Nephron (organoid): ENCODE results near the gene CT45A9.
"Not testable (repeated sequence)": the region's sequence is repeated elsewhere in the genome, so short reads cannot be mapped to it uniquely, and the experiment has no call there.

ENCODE experiments used
- H3K27ac Mint-ChIP-seq, 3 experiments: 2 replicates each; pipeline ENCODE4 v1.8.0; 2020; ENCODE audit warnings: mixed read lengths in 3 of 3, mild to moderate bottlenecking in 2 of 3, moderate library complexity in 1 of 3
- H3K27me3 Mint-ChIP-seq: 2 replicates; pipeline ENCODE4 v1.8.0; 2021; ENCODE audit warnings: low read depth, mild to moderate bottlenecking, moderate library complexity, mixed read lengths
- H3K36me3 Mint-ChIP-seq: 2 replicates; pipeline ENCODE4 v1.8.0; 2020; ENCODE audit warnings: low read depth, mixed read lengths
- H3K4me1 Mint-ChIP-seq: 2 replicates; pipeline ENCODE4 v1.8.0; 2020; ENCODE audit warnings: mixed read lengths
- H3K4me3 Mint-ChIP-seq, 3 experiments: 2 replicates each; pipeline ENCODE4 v1.8.0; 2020; ENCODE audit warnings: mild to moderate bottlenecking in 3 of 3, mixed read lengths in 3 of 3, moderate library complexity in 2 of 3
- H3K9me3 Mint-ChIP-seq: 2 replicates; pipeline ENCODE4 v1.8.0; 2020; ENCODE audit warnings: mixed read lengths
- CTCF ChIP-seq, 3 experiments: fragments of 200-600 bp; sonication (generic); IDR thresholded peaks; one replicate each; pipeline ENCODE4 v1.5.0; 2021; ENCODE audit warnings: antibody characterized with exemption in 3 of 3; ENCODE audit not compliant: unreplicated experiment in 3 of 3

Gene CT45A9, protein sequence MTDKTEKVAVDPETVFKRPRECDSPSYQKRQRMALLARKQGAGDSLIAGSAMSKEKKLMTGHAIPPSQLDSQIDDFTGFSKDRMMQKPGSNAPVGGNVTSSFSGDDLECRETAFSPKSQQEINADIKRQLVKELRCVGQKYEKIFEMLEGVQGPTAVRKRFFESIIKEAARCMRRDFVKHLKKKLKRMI

GRCh38 chrX:135871712-135872111 lies at the start of gene CT45A9:
TSS of gene CT45A9 (minus strand) at chrX:135871812. CDS start at chrX:135868061, 3,751 bp downstream.
- not testable (repeated sequence) for H3K36me3 Mint-ChIP-seq, H3K4me1 Mint-ChIP-seq, H3K27me3 Mint-ChIP-seq, H3K4me3 Mint-ChIP-seq, H3K9me3 Mint-ChIP-seq, H3K27ac Mint-ChIP-seq

GRCh38 chrX:135920516-135920915 lies 48.9 kb upstream of the CT45A9 start:
- not testable (repeated sequence) for H3K4me1 Mint-ChIP-seq, H3K36me3 Mint-ChIP-seq, H3K4me3 Mint-ChIP-seq, H3K27me3 Mint-ChIP-seq
- H3K9me3 Mint-ChIP-seq: peaks cover 16% of the 10 kb centered on the region
- peak overlapping the region in 1 of 3 experiments; percentile 13 for H3K27ac Mint-ChIP-seq

DNA sequence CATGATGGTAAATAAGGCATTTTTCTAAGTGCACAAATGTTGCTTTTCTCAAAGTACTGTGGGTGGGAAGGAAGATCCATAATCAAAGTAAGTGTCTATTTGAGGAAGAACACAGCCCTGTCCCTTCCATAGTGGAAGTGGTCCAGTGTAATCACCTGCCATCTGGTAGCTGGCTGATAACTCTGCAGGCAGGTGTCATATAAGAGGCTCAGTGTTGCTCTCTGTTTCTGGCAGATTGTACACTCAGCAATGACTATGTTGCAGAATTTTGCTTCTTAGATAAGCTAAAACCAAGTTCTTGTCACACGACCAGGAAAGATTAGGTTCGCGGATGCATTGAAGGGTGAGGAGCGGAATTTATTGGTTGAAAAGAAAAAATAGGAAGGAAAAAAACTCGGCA lies 42.8 kb upstream of the CT45A9 start:
- TF ChIP-seq CTCF (IDR thresholded peaks at IDR 0.05; ENCODE audit: unreplicated experiment in 3 of 3): no peak
- no peaks in the 10 kb centered on the region for H3K36me3 Mint-ChIP-seq
- H3K27me3 Mint-ChIP-seq: no peaks in the 10 kb centered on the region
- H3K9me3 Mint-ChIP-seq: peaks cover 13% of the 10 kb centered on the region
- no peak overlapping the region for H3K27ac Mint-ChIP-seq
- H3K4me3 Mint-ChIP-seq: no peak overlapping the region
- no peaks in the 10 kb centered on the region for H3K4me1 Mint-ChIP-seq

DNA sequence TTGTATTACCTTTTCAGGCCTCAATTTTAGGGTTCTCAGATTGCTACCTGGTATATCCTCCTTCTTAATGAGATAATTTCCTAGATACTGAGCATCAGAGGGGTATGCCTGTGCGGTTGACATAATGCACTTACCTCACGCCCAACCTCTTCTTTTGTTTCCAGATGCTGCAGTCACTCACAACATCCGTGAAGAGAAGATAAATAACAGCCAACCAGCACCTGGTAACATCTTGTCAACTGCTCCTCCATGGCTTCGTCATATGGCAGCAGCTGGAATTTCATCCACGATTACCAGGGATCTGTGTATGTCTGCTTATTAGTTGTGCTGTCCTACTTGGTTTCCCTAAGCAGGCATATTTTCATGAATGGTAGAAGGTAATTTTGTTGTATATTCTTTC lies 38.6 kb upstream of the CT45A9 start:
- no peaks in the 10 kb centered on the region for H3K27me3 Mint-ChIP-seq
- H3K27ac Mint-ChIP-seq: no peak overlapping the region
- peaks cover 16% of the 10 kb centered on the region for H3K9me3 Mint-ChIP-seq
- H3K36me3 Mint-ChIP-seq: no peaks in the 10 kb centered on the region
- no peak overlapping the region for H3K4me3 Mint-ChIP-seq
- no peaks in the 10 kb centered on the region for H3K4me1 Mint-ChIP-seq
- no peak for TF ChIP-seq CTCF (IDR thresholded peaks at IDR 0.05; ENCODE audit: unreplicated experiment in 3 of 3)

- no peaks in the 10 kb centered on the region for H3K36me3 Mint-ChIP-seq
Measured at GRCh38 chrX:135893294-135893817, 21.7 kb upstream of the CT45A9 start, which contains the start of the genes CT45A10 and SAGE1. TSS of gene CT45A10 (minus strand) at chrX:135893444. CDS start at chrX:135885344, 8,100 bp downstream. TSS of gene SAGE1 (plus strand) at chrX:135893716. CDS start at chrX:135896243, 2,527 bp downstream.

DNA sequence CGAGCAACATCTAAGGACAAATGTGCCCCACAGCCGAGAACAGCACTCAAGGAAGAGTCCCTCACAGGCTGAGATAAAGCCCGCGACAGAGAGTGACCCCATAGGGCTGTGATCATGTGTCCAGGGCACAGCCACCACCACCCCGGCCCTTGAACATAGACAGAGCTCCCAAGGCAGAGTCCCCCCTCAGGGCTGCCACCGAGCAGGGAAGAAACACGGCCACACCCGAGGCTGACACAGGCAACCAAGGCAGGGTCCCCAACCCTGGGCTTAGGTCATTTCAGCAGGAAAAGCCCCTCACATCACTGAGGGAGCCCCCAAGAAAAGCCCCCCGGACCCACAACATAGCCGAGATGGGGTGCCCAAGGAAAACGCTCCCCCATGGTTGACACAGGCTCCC lies 21.2 kb upstream of the CT45A9 start:
- Mint-ChIP-seq H3K27ac (no peak overlapping the region), H3K9me3 (peaks cover 15% of the 10 kb centered on the region), H3K4me1 (no peaks in the 10 kb centered on the region)

More at GRCh38 chrX:135893294-135893817, 21.7 kb upstream of the CT45A9 start, which contains the start of the genes CT45A10 and SAGE1:
- Mint-ChIP-seq H3K4me3 (no peak within 1 kb of the TSS), H3K9me3 (peaks cover 15% of the 10 kb centered on the region), H3K4me1 (no peaks in the 10 kb centered on the region), H3K27ac (no peak within 1 kb of the TSS), H3K27me3 (peaks cover 4% of the 10 kb centered on the region)
- no peak for TF ChIP-seq CTCF (IDR thresholded peaks at IDR 0.05; ENCODE audit: unreplicated experiment in 3 of 3)

More for the DNA sequence above, 21.2 kb upstream of the CT45A9 start:
- no peak for TF ChIP-seq CTCF (IDR thresholded peaks at IDR 0.05; ENCODE audit: unreplicated experiment in 3 of 3)
- no peak overlapping the region for H3K4me3 Mint-ChIP-seq
- H3K27me3 Mint-ChIP-seq: peaks cover 4% of the 10 kb centered on the region
- no peaks in the 10 kb centered on the region for H3K36me3 Mint-ChIP-seq
